Tibial nerve (tissue), 4 donors: ENCODE data around the gene ALB. TPM values are rescaled to one million over a fixed set of nuclear protein-coding genes. Genes with fewer than 3 reads are reported as not detected.

Source experiments
- DNase-seq, 2 donors: peaks; one replicate each; pipeline ENCODE4 v3.0.0-alpha.2; 2019; ENCODE audit warnings: low spot score in 2 of 2
- H3K27ac ChIP-seq, 4 donors: fragments of 200-600 bp; sonication (generic) in 3 of 4; one replicate each; pipeline ENCODE4 v1.5.1; 2017 to 2019; ENCODE audit warnings: mild to moderate bottlenecking in 1 of 4
- H3K27me3 ChIP-seq, 2 donors: fragments of 200-600 bp; sonication (generic) in 1 of 2; one replicate each; pipeline versions ENCODE4 v1.5.1 to v1.6.0; 2017 to 2019
- H3K36me3 ChIP-seq, 3 donors: fragments of 200-600 bp; sonication (generic); one replicate each; pipeline ENCODE4 v1.5.1; 2018 to 2019
- H3K4me1 ChIP-seq, 4 donors: fragments of 200-600 bp; sonication (generic) in 3 of 4; one replicate each; pipeline ENCODE4 v1.5.1; 2017 to 2019
- H3K4me3 ChIP-seq, 4 donors: fragments of 200-600 bp; sonication (generic) in 3 of 4; one replicate each; pipeline ENCODE4 v1.5.1; 2017 to 2019; ENCODE audit warnings: mild to moderate bottlenecking in 1 of 4, moderate library complexity in 1 of 4
- H3K9me3 ChIP-seq, 4 donors: fragments of 200-600 bp; sonication (generic) in 3 of 4; one replicate each; pipeline ENCODE4 v1.5.1; 2017 to 2019
- EP300 ChIP-seq, 2 donors: sonication (generic); formaldehyde crosslinking; IDR thresholded peaks; one replicate each; pipeline ENCODE4 v1.6.1; 2017; ENCODE audit warnings: antibody characterized with exemption in 2 of 2, mild to moderate bottlenecking in 1 of 2
- POLR2A ChIP-seq, 2 donors: fragments of 450-650 bp; IDR thresholded peaks; one replicate each; pipeline ENCODE4 v1.6.1; 2017; ENCODE audit warnings: antibody characterized with exemption in 2 of 2, mild to moderate bottlenecking in 2 of 2, moderate library complexity in 2 of 2
- WGBS, 2 donors: methylation state at CpG; one replicate each; pipeline ENCODE4 v1.1.5; 2018; 5-methylcytosine and 5-hydroxymethylcytosine counted together
- total RNA-seq, 4 donors: library from RNA; depleted of rRNA; stranded (reverse); fragments of >200 nt; gene quantifications; one replicate each; pipeline ENCODE4 v1.1.0, GENCODE V29; 2016
- TF ChIP-seq, protein P1 (sequence below), 5 experiments: fragments of 200-600 bp in 3 of 5; fragments of 450-650 bp in 2 of 5; sonication (generic) in 3 of 5; IDR thresholded peaks; one replicate each; pipeline ENCODE4 v1.5.1; 2016 to 2019; ENCODE audit warnings: antibody characterized with exemption in 5 of 5, mild to moderate bottlenecking in 3 of 5, moderate library complexity in 2 of 5

Gene ALB
- total RNA-seq, 4 donors from 2014 or later: 1.7 to 2.4 (median 2.4) TPM; not detected in 1

DNA sequence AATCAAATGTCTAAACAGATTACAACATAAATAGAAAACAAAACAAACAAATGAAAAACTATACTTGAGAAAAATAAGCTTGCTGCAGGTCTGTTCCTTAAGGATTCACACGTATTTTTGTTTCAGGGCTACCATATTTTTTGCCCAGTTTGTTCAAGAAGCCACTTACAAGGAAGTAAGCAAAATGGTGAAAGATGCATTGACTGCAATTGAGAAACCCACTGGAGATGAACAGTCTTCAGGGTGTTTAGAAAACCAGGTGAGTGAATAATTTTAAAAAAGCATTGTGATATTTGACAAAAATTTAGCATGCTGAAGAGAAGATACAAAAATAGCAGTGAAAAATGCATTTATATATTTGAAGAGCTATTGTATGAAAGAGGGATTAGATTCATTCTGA lies 34.0 kb downstream of the ALB start:
- H3K4me3 ChIP-seq: no peak overlapping the region
- no peak for TF ChIP-seq POLR2A (IDR thresholded peaks at IDR 0.05)
- TF ChIP-seq EP300 (IDR thresholded peaks at IDR 0.05): no peak
- TF ChIP-seq, protein P1, sequence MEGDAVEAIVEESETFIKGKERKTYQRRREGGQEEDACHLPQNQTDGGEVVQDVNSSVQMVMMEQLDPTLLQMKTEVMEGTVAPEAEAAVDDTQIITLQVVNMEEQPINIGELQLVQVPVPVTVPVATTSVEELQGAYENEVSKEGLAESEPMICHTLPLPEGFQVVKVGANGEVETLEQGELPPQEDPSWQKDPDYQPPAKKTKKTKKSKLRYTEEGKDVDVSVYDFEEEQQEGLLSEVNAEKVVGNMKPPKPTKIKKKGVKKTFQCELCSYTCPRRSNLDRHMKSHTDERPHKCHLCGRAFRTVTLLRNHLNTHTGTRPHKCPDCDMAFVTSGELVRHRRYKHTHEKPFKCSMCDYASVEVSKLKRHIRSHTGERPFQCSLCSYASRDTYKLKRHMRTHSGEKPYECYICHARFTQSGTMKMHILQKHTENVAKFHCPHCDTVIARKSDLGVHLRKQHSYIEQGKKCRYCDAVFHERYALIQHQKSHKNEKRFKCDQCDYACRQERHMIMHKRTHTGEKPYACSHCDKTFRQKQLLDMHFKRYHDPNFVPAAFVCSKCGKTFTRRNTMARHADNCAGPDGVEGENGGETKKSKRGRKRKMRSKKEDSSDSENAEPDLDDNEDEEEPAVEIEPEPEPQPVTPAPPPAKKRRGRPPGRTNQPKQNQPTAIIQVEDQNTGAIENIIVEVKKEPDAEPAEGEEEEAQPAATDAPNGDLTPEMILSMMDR (IDR thresholded peaks at IDR 0.05): no peak
- H3K36me3 ChIP-seq: no peaks in the 10 kb centered on the region
- 83 to 86% methylated on average over 1 of the region's 1 CpG for WGBS, 2 donors
- no peak overlapping the region for H3K27ac ChIP-seq
- DNase-seq: no peak
- H3K4me1 ChIP-seq: no peaks in the 10 kb centered on the region
- no peaks in the 10 kb centered on the region for H3K9me3 ChIP-seq
- no peaks in the 10 kb centered on the region for H3K27me3 ChIP-seq

DNA sequence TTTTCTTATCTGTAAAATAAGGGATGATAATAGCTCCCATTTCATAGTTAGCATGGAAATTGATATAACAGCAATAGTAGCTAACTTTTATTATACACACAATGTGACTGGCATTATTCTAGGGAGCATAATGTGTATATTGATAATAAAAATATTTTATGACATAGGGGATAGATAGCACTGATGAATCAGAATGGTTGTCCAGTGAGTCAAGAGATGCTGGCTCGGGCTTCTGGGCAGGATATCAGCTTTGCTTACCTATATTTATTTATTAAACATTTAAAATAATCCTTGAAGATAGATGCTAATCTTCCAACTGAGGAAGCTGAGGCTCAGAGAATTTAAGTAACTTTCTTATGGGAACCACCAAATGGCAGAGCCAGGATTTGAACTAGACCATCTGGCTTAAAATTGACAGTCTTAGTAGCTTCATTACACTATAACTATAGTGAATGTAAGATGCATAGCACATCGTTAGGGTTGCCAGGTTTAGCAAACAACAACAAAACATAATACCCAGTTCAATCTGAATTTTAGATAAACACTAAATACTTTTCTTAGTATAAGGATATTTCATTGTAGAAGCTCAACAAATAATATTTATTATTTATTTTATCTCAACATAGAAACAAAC lies 34.6 kb downstream of the ALB start:
- no peak overlapping the region for H3K4me3 ChIP-seq
- no peaks in the 10 kb centered on the region for H3K4me1 ChIP-seq
- TF ChIP-seq POLR2A (IDR thresholded peaks at IDR 0.05): no peak
- TF ChIP-seq EP300 (IDR thresholded peaks at IDR 0.05): no peak
- TF ChIP-seq, protein P1 (IDR thresholded peaks at IDR 0.05): no peak
- H3K27me3 ChIP-seq: no peaks in the 10 kb centered on the region
- no peak overlapping the region for H3K27ac ChIP-seq
- no peaks in the 10 kb centered on the region for H3K9me3 ChIP-seq
- DNase-seq: no peak
- no peaks in the 10 kb centered on the region for H3K36me3 ChIP-seq
- WGBS, 2 donors: 72 to 74% methylated on average over 2 of the region's 2 CpGs

DNA sequence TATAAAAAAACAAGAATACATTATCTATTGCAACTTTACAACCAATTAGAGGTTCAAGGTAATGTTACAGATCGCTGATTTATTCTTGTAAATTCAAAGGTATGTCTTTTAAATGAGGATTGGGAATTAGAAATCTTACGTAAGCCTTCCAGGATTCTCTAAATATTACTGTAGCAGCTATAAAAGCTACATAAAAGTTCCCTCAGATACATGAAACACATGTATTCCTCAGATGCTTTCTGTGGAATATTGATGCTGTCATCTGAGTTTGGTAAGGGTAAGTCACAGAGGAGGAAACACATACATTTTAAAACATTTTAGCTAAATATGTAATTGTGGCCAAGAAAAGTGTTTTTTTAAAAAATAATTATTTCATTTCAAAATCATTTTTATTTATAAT lies 35.4 kb downstream of the ALB start:
- TF ChIP-seq POLR2A (IDR thresholded peaks at IDR 0.05) (no peak), EP300 (IDR thresholded peaks at IDR 0.05) (no peak)
- TF ChIP-seq, protein P1 (IDR thresholded peaks at IDR 0.05): no peak
- 77 to 87% methylated on average over 2 of the region's 2 CpGs for WGBS, 2 donors
- Histone ChIP-seq H3K36me3 (no peaks in the 10 kb centered on the region), H3K27me3 (no peaks in the 10 kb centered on the region), H3K4me1 (no peaks in the 10 kb centered on the region), H3K27ac (no peak overlapping the region), H3K4me3 (no peak overlapping the region), H3K9me3 (no peaks in the 10 kb centered on the region)
- DNase-seq: no peak

DNA sequence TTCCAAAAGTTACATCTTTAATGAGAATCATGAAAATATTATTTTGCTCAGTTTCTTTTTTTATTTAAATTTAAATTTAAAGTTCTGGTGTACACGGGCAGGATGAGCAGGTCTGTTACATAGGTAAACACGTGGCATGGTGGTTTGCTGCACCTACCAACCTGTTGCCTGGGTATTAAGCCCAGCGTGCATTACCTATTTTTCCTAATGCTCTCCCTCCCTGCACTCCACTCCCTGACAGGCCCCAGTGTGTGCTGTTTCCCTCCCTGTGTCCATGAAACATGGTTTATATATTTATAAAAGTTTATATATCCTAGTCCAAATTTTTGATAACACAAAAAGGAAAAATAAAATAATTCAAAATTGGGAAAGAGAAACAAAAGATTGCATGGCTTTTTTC lies 35.9 kb downstream of the ALB start:
- Histone ChIP-seq H3K36me3 (no peaks in the 10 kb centered on the region), H3K4me1 (no peaks in the 10 kb centered on the region), H3K9me3 (no peaks in the 10 kb centered on the region), H3K27me3 (no peaks in the 10 kb centered on the region), H3K4me3 (no peak overlapping the region), H3K27ac (no peak overlapping the region)
- no peak for DNase-seq
- TF ChIP-seq, protein P1 (IDR thresholded peaks at IDR 0.05): no peak
- WGBS, 2 donors: 80 to 87% methylated on average over 3 of the region's 3 CpGs

DNA sequence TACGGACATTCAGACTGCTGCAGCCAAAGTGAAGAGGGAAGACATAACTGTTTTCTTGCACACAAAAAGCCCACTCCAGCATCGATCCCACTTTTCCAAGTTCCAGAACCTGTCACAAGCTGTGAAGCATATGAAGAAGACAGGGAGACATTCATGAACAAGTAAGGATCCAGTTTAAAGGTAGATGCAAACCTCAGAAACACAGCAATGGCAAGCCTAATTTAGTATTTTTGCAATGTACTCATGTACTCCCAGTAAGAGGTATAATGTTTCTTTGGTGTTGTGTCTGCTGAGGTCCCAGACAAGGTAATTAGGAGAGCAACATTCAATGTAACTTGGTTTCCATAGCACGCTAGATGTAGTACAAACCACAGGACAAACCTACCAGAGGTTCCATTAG lies 36.6 kb downstream of the ALB start:
- no peak overlapping the region for H3K27ac ChIP-seq
- WGBS, 2 donors: 86 to 89% methylated on average over 3 of the region's 3 CpGs
- no peak for TF ChIP-seq EP300 (IDR thresholded peaks at IDR 0.05)
- TF ChIP-seq, protein P1 (IDR thresholded peaks at IDR 0.05): no peak
- TF ChIP-seq POLR2A (IDR thresholded peaks at IDR 0.05): no peak
- no peaks in the 10 kb centered on the region for H3K4me1 ChIP-seq
- H3K4me3 ChIP-seq: no peak overlapping the region
- H3K36me3 ChIP-seq: no peaks in the 10 kb centered on the region
- H3K27me3 ChIP-seq: no peaks in the 10 kb centered on the region
- DNase-seq: no peak
- no peaks in the 10 kb centered on the region for H3K9me3 ChIP-seq
